ENCODE measurements around the gene RPS4Y1. TPM values are rescaled to one million over a fixed set of nuclear protein-coding genes. Genes with fewer than 3 reads are reported as not detected.

RPS4Y1 gene
- total and polyA plus RNA-seq, 7 donors, result 197 to 320 TPM; not detected in 5

DNA sequence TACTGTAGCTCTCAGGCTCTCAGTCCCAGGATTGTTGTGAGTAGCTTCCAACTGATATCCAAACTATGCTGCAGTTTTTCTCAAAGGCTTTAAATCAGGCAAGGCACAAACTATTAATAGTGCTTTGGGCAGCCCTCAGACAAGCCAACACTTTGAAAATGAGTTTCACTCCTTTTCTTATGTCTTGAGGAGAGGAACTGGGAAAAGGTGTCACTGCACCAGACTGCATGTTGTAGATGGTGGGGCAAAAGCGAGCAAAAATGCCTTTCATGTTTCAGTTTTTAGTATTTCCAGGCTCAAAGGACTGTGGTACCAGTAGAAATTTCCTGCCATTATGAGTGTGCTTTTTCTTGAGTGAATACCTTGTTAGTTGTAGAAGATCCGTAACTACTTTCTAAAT is 54.6 kb downstream of the RPS4Y1 start:
- WGBS, 3 donors, result 92 to 95% methylated on average over 2 of the region's 2 CpGs; no CpG with 5 or more reads in 1 of the 3 donors
- ATAC-seq (no peak), DNase-seq (no peak)
- H3K4me1 ChIP-seq, result no peaks in the 10 kb centered on the region
- intact Hi-C loops (cut with DNase I), result no loop called here
- no peak overlapping the region for H3K4me3 ChIP-seq
- TF ChIP-seq, protein P1, sequence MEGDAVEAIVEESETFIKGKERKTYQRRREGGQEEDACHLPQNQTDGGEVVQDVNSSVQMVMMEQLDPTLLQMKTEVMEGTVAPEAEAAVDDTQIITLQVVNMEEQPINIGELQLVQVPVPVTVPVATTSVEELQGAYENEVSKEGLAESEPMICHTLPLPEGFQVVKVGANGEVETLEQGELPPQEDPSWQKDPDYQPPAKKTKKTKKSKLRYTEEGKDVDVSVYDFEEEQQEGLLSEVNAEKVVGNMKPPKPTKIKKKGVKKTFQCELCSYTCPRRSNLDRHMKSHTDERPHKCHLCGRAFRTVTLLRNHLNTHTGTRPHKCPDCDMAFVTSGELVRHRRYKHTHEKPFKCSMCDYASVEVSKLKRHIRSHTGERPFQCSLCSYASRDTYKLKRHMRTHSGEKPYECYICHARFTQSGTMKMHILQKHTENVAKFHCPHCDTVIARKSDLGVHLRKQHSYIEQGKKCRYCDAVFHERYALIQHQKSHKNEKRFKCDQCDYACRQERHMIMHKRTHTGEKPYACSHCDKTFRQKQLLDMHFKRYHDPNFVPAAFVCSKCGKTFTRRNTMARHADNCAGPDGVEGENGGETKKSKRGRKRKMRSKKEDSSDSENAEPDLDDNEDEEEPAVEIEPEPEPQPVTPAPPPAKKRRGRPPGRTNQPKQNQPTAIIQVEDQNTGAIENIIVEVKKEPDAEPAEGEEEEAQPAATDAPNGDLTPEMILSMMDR (IDR thresholded peaks at IDR 0.05), result no peak
- H3K27ac ChIP-seq, result no peak overlapping the region
- H3K36me3 ChIP-seq (ENCODE audit: insufficient read depth in 1 of 2, low read depth in 1 of 2), result no peaks in the 10 kb centered on the region
- H3K27me3 ChIP-seq (ENCODE audit: insufficient read depth in 3 of 3, low read length in 2 of 3), result no peaks in the 10 kb centered on the region
- H3K9me3 ChIP-seq, result no peaks in the 10 kb centered on the region

DNA sequence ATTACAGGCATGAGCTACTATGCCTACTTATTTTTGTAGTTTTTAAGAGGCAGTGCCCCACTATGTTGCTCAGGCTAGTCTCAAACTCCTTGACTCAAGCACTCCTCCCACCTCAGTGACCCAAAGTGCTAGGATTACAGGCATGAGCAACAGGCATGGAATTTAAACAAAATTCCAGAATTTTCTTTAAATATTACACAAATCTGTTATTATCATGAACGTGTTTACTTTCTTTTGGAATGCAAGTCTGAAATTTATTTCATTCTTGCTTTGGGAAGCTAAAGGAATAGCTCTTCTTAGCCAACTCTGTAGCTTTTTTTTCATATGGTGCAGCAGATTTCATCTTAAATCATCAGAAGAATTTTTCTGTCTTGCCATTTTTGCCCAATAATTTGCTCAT is 66.0 kb downstream of the RPS4Y1 start:
- no peak for ATAC-seq
- no peak for DNase-seq
- WGBS, 3 donors, result 42 to 50% methylated on average over 1 of the region's 1 CpG; no CpG with 5 or more reads in 1 of the 3 donors
- no peaks in the 10 kb centered on the region for H3K27me3 ChIP-seq (ENCODE audit: insufficient read depth in 3 of 3, low read length in 2 of 3)
- H3K9me3 ChIP-seq, result no peaks in the 10 kb centered on the region
- H3K4me1 ChIP-seq, result no peaks in the 10 kb centered on the region
- H3K27ac ChIP-seq, result no peak overlapping the region
- no peaks in the 10 kb centered on the region for H3K36me3 ChIP-seq (ENCODE audit: insufficient read depth in 1 of 2, low read depth in 1 of 2)
- TF ChIP-seq, protein P1 (IDR thresholded peaks at IDR 0.05), result no peak
- intact Hi-C loops (cut with DNase I), result no loop called here
- H3K4me3 ChIP-seq, result no peak overlapping the region

DNA sequence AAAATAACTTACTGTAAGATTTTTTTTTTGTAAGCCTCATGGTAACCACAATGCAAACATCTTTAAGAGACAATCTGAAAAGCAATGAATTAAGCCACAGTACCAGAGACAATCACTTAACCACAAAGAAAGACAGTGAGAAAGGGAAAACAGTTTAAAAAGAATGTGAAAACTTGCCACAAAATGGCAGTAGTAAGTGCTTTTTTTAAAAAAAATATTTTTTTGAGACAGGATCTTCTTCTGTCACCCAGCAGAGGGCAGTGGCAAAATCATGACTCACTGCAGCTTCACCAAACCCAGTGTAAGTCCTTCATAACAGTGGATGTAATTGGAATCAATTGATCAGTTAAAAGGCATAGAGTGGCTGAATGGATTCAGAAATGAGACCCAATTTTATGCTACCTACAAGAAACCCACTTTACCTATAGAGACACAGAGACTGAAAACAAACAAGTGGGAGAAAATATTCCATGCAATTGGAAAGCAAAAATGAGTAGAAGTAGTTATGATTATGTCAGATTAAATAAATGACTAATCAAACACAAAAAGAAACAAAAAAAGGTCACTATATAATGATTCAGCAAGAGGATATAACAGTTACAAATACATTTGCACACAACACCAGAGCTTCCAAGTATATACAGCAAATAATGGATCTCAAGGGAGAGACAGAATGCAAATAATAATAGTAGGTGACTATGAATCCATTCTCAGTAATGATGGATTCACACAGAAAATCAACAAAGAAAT is 71.8 kb downstream of the RPS4Y1 start:
- Histone ChIP-seq H3K4me3 (no peak overlapping the region), H3K36me3 (ENCODE audit: insufficient read depth in 1 of 2, low read depth in 1 of 2) (no peaks in the 10 kb centered on the region), H3K9me3 (no peaks in the 10 kb centered on the region), H3K4me1 (no peaks in the 10 kb centered on the region), H3K27me3 (ENCODE audit: insufficient read depth in 3 of 3, low read length in 2 of 3) (no peaks in the 10 kb centered on the region), H3K27ac (no peak overlapping the region)
- intact Hi-C loops (cut with DNase I), result no loop called here
- DNase-seq (no peak), ATAC-seq (no peak)
- TF ChIP-seq, protein P1 (IDR thresholded peaks at IDR 0.05), result no peak

Other genes with a start within 250 kb of the RPS4Y1 start
- not detected for gene SRY, start 53.9 kb upstream of the RPS4Y1 start, total RNA-seq
- not detected for gene SRY, start 53.9 kb upstream of the RPS4Y1 start, polyA plus RNA-seq
- not detected for gene ZFY, start 93.8 kb downstream of the RPS4Y1 start, total RNA-seq
- 1 to 10 TPM in 2 of 3 donors, not detected in 1; 3.4 to 8.4 TPM for gene ZFY, start 93.8 kb downstream of the RPS4Y1 start, polyA plus RNA-seq

Data from psoas muscle (tissue), 8 donors.